ENCODE data around the gene LPP. TPM values are rescaled to one million over a fixed set of nuclear protein-coding genes. Genes with fewer than 3 reads are reported as not detected.

The LPP gene
- total and polyA plus RNA-seq, 2 donors (not counting 1 experiment from before 2014, with no cell fraction given) = 7.6 to 81.7 TPM

DNA sequence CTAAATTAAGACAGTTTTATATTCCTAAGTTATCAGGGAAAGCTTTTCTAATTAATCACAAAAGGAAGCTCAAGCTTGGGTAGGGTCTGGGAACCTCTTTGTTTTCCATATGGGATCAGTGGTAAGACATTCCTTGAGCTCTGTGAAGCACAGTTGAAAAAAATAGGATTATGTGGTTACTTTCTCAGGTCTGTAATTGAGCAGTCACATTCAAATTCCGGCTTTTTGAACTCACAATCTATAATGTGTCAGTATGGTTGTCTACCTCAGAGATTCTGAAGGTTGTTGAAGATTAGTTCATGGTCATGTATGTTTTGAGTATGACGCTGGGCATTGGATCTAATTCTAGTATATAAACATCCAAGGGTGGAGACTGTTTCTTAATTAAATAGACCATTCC is 364.5 kb downstream of the LPP start:
- Mint-ChIP-seq H3K4me1 (peaks cover 10% of the 10 kb centered on the region), H3K27ac (no peak overlapping the region), H3K9me3 (ENCODE audit: insufficient read depth) (no peaks in the 10 kb centered on the region), H3K27me3 (no peaks in the 10 kb centered on the region), H3K4me3 (no peak overlapping the region)
- H4K20me1 ChIP-seq (ENCODE audit: control insufficient read depth, insufficient read depth, low read length, poor library complexity, severe bottlenecking) = no peaks in the 10 kb centered on the region
- 100% methylated on average over 1 of the region's 2 CpGs for WGBS (ENCODE audit: insufficient coverage)
- ChIA-PET CTCF (no interaction called here), POLR2A (no interaction called here)
- H3K79me2 ChIP-seq (ENCODE audit: control insufficient read depth, insufficient read depth, low read length) = peaks cover 10% of the 10 kb centered on the region
- intact Hi-C loops (cut with micrococcal nuclease) = loop anchor here (10.0 kb wide), 1 partner anchor 46 kb away; no protein-coding TSS in a partner anchor
- no peaks in the 10 kb centered on the region for H3K27me3 ChIP-seq (replicated peaks in 1 of 4; ENCODE audit: control extremely low read depth in 1 of 4, control insufficient read depth in 3 of 4, insufficient read depth in 4 of 4, low read length in 3 of 4)
- ATAC-seq (ENCODE audit: low read depth) = no peak
- no peak overlapping the region for H2AFZ ChIP-seq (ENCODE audit: insufficient read depth, low read depth, low read length, poor library complexity, severe bottlenecking)
- H3K27ac ChIP-seq (ENCODE audit: low read length in 2 of 2) = no peak overlapping the region
- DNase-seq = no peak
- no peak overlapping the region for H3K4me3 ChIP-seq (ENCODE audit: control extremely low read depth in 1 of 5, extremely low read depth in 1 of 5, insufficient read depth in 1 of 5, low read depth in 2 of 5, low read length in 4 of 5)
- H3K9ac ChIP-seq (ENCODE audit: low read length) = no peak overlapping the region
- H3K4me1 ChIP-seq (ENCODE audit: control insufficient read depth in 2 of 2, insufficient read depth in 2 of 2, low read length in 2 of 2) = no peaks in the 10 kb centered on the region
- no peak overlapping the region for H3K4me2 ChIP-seq (replicated peaks; ENCODE audit: low read depth, low read length, poor library complexity, severe bottlenecking)
- no peak for TF ChIP-seq EZH2 (IDR thresholded peaks at IDR 0.05; ENCODE audit: borderline replicate concordance, insufficient read depth, low read depth, low read length, poor library complexity, severe bottlenecking)
- TF ChIP-seq, protein P1, sequence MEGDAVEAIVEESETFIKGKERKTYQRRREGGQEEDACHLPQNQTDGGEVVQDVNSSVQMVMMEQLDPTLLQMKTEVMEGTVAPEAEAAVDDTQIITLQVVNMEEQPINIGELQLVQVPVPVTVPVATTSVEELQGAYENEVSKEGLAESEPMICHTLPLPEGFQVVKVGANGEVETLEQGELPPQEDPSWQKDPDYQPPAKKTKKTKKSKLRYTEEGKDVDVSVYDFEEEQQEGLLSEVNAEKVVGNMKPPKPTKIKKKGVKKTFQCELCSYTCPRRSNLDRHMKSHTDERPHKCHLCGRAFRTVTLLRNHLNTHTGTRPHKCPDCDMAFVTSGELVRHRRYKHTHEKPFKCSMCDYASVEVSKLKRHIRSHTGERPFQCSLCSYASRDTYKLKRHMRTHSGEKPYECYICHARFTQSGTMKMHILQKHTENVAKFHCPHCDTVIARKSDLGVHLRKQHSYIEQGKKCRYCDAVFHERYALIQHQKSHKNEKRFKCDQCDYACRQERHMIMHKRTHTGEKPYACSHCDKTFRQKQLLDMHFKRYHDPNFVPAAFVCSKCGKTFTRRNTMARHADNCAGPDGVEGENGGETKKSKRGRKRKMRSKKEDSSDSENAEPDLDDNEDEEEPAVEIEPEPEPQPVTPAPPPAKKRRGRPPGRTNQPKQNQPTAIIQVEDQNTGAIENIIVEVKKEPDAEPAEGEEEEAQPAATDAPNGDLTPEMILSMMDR (IDR thresholded peaks at IDR 0.05) = no peak
- no peaks in the 10 kb centered on the region for H3K36me3 ChIP-seq (replicated peaks in 1 of 2; ENCODE audit: control extremely low read depth in 1 of 2, control insufficient read depth in 1 of 2, extremely low read depth in 1 of 2, insufficient read depth in 2 of 2, low read length in 1 of 2)
- no peaks in the 10 kb centered on the region for H3K9me3 ChIP-seq (ENCODE audit: control extremely low read depth in 1 of 3, control insufficient read depth in 2 of 3, insufficient read depth in 1 of 3, low read length in 2 of 3)

DNA sequence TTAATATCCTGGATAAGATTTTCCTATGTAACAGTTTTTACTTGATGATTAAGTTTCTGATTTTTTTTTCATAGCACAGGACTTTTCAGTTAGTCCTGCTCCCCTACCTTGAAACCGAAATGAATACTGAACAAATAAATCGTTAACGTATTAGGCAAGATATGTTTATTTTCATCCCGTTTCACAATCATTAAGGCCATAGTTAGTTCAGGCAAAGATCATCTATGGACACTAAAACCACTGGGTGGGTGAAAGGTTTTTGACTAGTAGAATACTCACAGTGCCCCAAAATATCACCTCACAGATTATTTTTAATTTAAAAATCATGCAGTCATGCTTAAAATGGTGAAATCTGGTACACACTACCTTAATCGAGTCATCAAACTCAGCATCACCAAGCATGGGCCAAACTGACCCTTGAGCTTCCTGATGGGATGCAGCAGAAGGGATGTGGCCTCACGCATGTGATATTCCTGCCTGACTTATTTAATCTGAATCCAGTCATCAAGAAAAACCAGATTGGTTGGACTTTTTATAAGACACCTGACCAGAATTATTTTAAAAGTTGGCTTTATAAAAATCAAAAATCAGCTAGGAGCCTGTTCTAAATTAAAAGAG is 365.0 kb downstream of the LPP start:
- peaks cover 10% of the 10 kb centered on the region for H3K4me1 Mint-ChIP-seq
- ATAC-seq (ENCODE audit: low read depth) (no peak), DNase-seq (no peak)
- H3K36me3 ChIP-seq (replicated peaks in 1 of 2; ENCODE audit: control extremely low read depth in 1 of 2, control insufficient read depth in 1 of 2, extremely low read depth in 1 of 2, insufficient read depth in 2 of 2, low read length in 1 of 2) = no peaks in the 10 kb centered on the region
- ChIA-PET CTCF (no interaction called here), POLR2A (no interaction called here)
- no peak overlapping the region for H3K27ac ChIP-seq (ENCODE audit: low read length in 2 of 2)
- no peak overlapping the region for H2AFZ ChIP-seq (ENCODE audit: insufficient read depth, low read depth, low read length, poor library complexity, severe bottlenecking)
- H3K9me3 Mint-ChIP-seq (ENCODE audit: insufficient read depth) = no peaks in the 10 kb centered on the region
- no peak overlapping the region for H3K4me3 ChIP-seq (ENCODE audit: control extremely low read depth in 1 of 5, extremely low read depth in 1 of 5, insufficient read depth in 1 of 5, low read depth in 2 of 5, low read length in 4 of 5)
- no peak overlapping the region for H3K27ac Mint-ChIP-seq
- H4K20me1 ChIP-seq (ENCODE audit: control insufficient read depth, insufficient read depth, low read length, poor library complexity, severe bottlenecking) = no peaks in the 10 kb centered on the region
- H3K4me1 ChIP-seq (ENCODE audit: control insufficient read depth in 2 of 2, insufficient read depth in 2 of 2, low read length in 2 of 2) = no peaks in the 10 kb centered on the region
- peaks cover 7% of the 10 kb centered on the region for H3K79me2 ChIP-seq (ENCODE audit: control insufficient read depth, insufficient read depth, low read length)
- WGBS (ENCODE audit: insufficient coverage) = 100% methylated on average over 1 of the region's 6 CpGs
- no peak for TF ChIP-seq EZH2 (IDR thresholded peaks at IDR 0.05; ENCODE audit: borderline replicate concordance, insufficient read depth, low read depth, low read length, poor library complexity, severe bottlenecking)
- TF ChIP-seq, protein P1 (IDR thresholded peaks at IDR 0.05) = no peak
- no peak overlapping the region for H3K4me2 ChIP-seq (replicated peaks; ENCODE audit: low read depth, low read length, poor library complexity, severe bottlenecking)
- no peaks in the 10 kb centered on the region for H3K27me3 Mint-ChIP-seq
- no peaks in the 10 kb centered on the region for H3K9me3 ChIP-seq (ENCODE audit: control extremely low read depth in 1 of 3, control insufficient read depth in 2 of 3, insufficient read depth in 1 of 3, low read length in 2 of 3)
- H3K27me3 ChIP-seq (replicated peaks in 1 of 4; ENCODE audit: control extremely low read depth in 1 of 4, control insufficient read depth in 3 of 4, insufficient read depth in 4 of 4, low read length in 3 of 4) = no peaks in the 10 kb centered on the region
- no peak overlapping the region for H3K4me3 Mint-ChIP-seq
- no peak overlapping the region for H3K9ac ChIP-seq (ENCODE audit: low read length)
- intact Hi-C loops (cut with micrococcal nuclease) = loop anchor here (10.0 kb wide), 1 partner anchor 46 kb away; no protein-coding TSS in a partner anchor
